ENCODE measurements around the gene CSRP2.

The CSRP2 gene

GRCh38 chr12:76878899-76879709 lies at the start of gene CSRP2:
CSRP2 (minus strand) TSS chr12:76879019; CDS start chr12:76866260, 12,759 bp downstream.
- DNase-seq = peak in 3 of 4 experiments; percentile 5 to 26 (median 10)

GRCh38 chr12:76927170-76927784 lies 48.5 kb upstream of the CSRP2 start:
- peak in 1 of 4 experiments; percentile 11 for DNase-seq

- DNase-seq = no peak
Measured at GRCh38 chr12:76925135-76925534, 46.3 kb upstream of the CSRP2 start.

- DNase-seq = no peak
Measured at GRCh38 chr12:76922866-76923265, 44.0 kb upstream of the CSRP2 start.

GRCh38 chr12:76921891-76922664 lies 43.3 kb upstream of the CSRP2 start:
- no peak for DNase-seq

GRCh38 chr12:76921100-76921471 lies 42.3 kb upstream of the CSRP2 start:
- no peak for DNase-seq

GRCh38 chr12:76920172-76921099 lies 41.6 kb upstream of the CSRP2 start:
- DNase-seq = no peak

- DNase-seq = no peak
Measured at GRCh38 chr12:76919383-76920171, 40.8 kb upstream of the CSRP2 start.

GRCh38 chr12:76916170-76916540 lies 37.3 kb upstream of the CSRP2 start:
- no peak for DNase-seq

GRCh38 chr12:76915361-76916169 lies 36.7 kb upstream of the CSRP2 start:
- DNase-seq = no peak

GRCh38 chr12:76914102-76914859 lies 35.5 kb upstream of the CSRP2 start:
- no peak for DNase-seq

GRCh38 chr12:76909290-76909689 lies 30.5 kb upstream of the CSRP2 start:
- no peak for DNase-seq

GRCh38 chr12:76908303-76909017 lies 29.6 kb upstream of the CSRP2 start:
- DNase-seq = no peak

- DNase-seq = no peak
Measured at GRCh38 chr12:76901628-76902380, 23.0 kb upstream of the CSRP2 start.

GRCh38 chr12:76899522-76899921 lies 20.7 kb upstream of the CSRP2 start:
- no peak for DNase-seq

- no peak for DNase-seq
Measured at GRCh38 chr12:76898442-76898841, 19.6 kb upstream of the CSRP2 start.

- no peak for DNase-seq
Measured at GRCh38 chr12:76896274-76896673, 17.5 kb upstream of the CSRP2 start.

GRCh38 chr12:76895796-76896195 lies 17.0 kb upstream of the CSRP2 start:
- DNase-seq = no peak

- DNase-seq = no peak
Measured at GRCh38 chr12:76891609-76892008, 12.8 kb upstream of the CSRP2 start.

All from activated CD4-positive, CD25-positive, alpha-beta regulatory T cell (primary cell).